HG03460 (cell line): ENCODE data around the gene TRAF7.

Source experiments
- ATAC-seq: cut with Tn5 transposase; IDR thresholded peaks from one replicate; pipeline ENCODE4 v1.9.1; 2021; ENCODE audit not compliant: unreplicated experiment

TRAF7 gene

GRCh38 chr16:2147378-2147777 is 8.2 kb upstream of the TRAF7 start:
- ATAC-seq, result no peak

GRCh38 chr16:2147981-2148671 is 7.5 kb upstream of the TRAF7 start, which contains the start of gene RAB26:
Gene RAB26 (plus strand): TSS chr16:2148625. CDS start chr16:2148784, 159 bp downstream.
- peak; percentile 48 for ATAC-seq

GRCh38 chr16:2148714-2149629 is 6.6 kb upstream of the TRAF7 start:
- peak; percentile 6 for ATAC-seq

- no peak for ATAC-seq
Observed at GRCh38 chr16:2149630-2150417, 5.8 kb upstream of the TRAF7 start.

- ATAC-seq, result no peak
Observed at GRCh38 chr16:2150418-2151187, 5.0 kb upstream of the TRAF7 start.

- no peak for ATAC-seq
Observed at GRCh38 chr16:2151188-2152091, 4.1 kb upstream of the TRAF7 start.

- ATAC-seq, result no peak
Observed at GRCh38 chr16:2152695-2153506, 2.7 kb upstream of the TRAF7 start.

GRCh38 chr16:2154533-2155090 is 970 bp upstream of the TRAF7 start:
- no peak for ATAC-seq

- no peak for ATAC-seq
Observed at GRCh38 chr16:2155977-2156848, 631 bp downstream of the TRAF7 start.

GRCh38 chr16:2156849-2157224 is 1.3 kb downstream of the TRAF7 start:
- ATAC-seq, result no peak

GRCh38 chr16:2157480-2158261 is 2.1 kb downstream of the TRAF7 start:
- ATAC-seq, result no peak

GRCh38 chr16:2158262-2158638 is 2.7 kb downstream of the TRAF7 start:
- no peak for ATAC-seq

- no peak for ATAC-seq
Observed at GRCh38 chr16:2159175-2159838, 3.7 kb downstream of the TRAF7 start.

GRCh38 chr16:2160915-2161551 is 5.5 kb downstream of the TRAF7 start:
- ATAC-seq, result no peak

GRCh38 chr16:2161911-2162310 is 6.3 kb downstream of the TRAF7 start:
- no peak for ATAC-seq

GRCh38 chr16:2162676-2163118 is 7.1 kb downstream of the TRAF7 start:
- no peak for ATAC-seq
